Common myeloid progenitor, CD34-positive (primary cell): ENCODE data around the gene TMEM123.

Experiments used
- CTCF ChIA-PET: fragments of 350-600 bp; sonication (Branson Sonifier 250); formaldehyde crosslinking; loops from one replicate; lab custom pipeline; 2021; ENCODE audit warnings: antibody characterized with exemption; lab: Charles Lee
- POLR2A ChIA-PET: fragments of 350-600 bp; sonication (Branson Sonifier 250); formaldehyde crosslinking; loops from one replicate; lab custom pipeline; 2021; ENCODE audit warnings: antibody characterized with exemption; lab: Charles Lee
- DNase-seq, 3 donors: peaks; one replicate each; pipeline versions ENCODE4 v3.0.0 to v3.0.0-alpha.2; 2013
- H3K27ac ChIP-seq, 2 experiments: 1 replicate in 1 of 2; 2 replicates in 1 of 2; pipeline ENCODE4 v1.7.0; 2013; ENCODE audit warnings: inconsistent platforms in 2 of 2, low read length in 2 of 2, mild to moderate bottlenecking in 2 of 2, low read depth in 1 of 2, moderate library complexity in 1 of 2; ENCODE audit not compliant: severe bottlenecking in 2 of 2, insufficient read depth in 1 of 2, poor library complexity in 1 of 2
- H3K27me3 ChIP-seq, 5 experiments: replicated peaks in 2 of 5; 1 replicate in 3 of 5; 2 replicates in 2 of 5; pipeline versions ENCODE4 v1.6.1 to v1.7.0; 2013; ENCODE audit warnings: low read length in 4 of 5, mild to moderate bottlenecking in 2 of 5, moderate library complexity in 2 of 5, inconsistent platforms in 1 of 5; ENCODE audit not compliant: insufficient read depth in 5 of 5, control insufficient read depth in 4 of 5
- H3K36me3 ChIP-seq, 4 experiments: 1 replicate in 2 of 4; 2 replicates in 2 of 4; pipeline versions ENCODE4 v1.6.1 to v1.7.0; 2013; ENCODE audit warnings: low read length in 3 of 4, control low read depth in 1 of 4, mild to moderate bottlenecking in 1 of 4; ENCODE audit not compliant: control insufficient read depth in 4 of 4, insufficient read depth in 4 of 4
- H3K4me1 ChIP-seq, 4 experiments: 1 replicate in 3 of 4; 2 replicates in 1 of 4; pipeline versions ENCODE4 v1.6.1 to v1.7.1; 2013; ENCODE audit warnings: low read length in 3 of 4, mild to moderate bottlenecking in 3 of 4, control low read depth in 1 of 4, inconsistent platforms in 1 of 4, moderate library complexity in 1 of 4; ENCODE audit not compliant: control insufficient read depth in 4 of 4, insufficient read depth in 4 of 4; ENCODE audit errors: control extremely low read depth in 1 of 4
- H3K4me3 ChIP-seq, 7 experiments: 1 replicate in 4 of 7; 2 replicates in 3 of 7; pipeline versions ENCODE4 v1.5.1 to v1.7.0; 2013; ENCODE audit warnings: mild to moderate bottlenecking in 7 of 7, low read length in 6 of 7, moderate library complexity in 6 of 7, inconsistent platforms in 2 of 7, low read depth in 2 of 7, control low read depth in 1 of 7; ENCODE audit not compliant: insufficient read depth in 4 of 7, control insufficient read depth in 1 of 7; ENCODE audit errors: extremely low read depth in 1 of 7
- H3K9me3 ChIP-seq, 5 experiments: 1 replicate in 4 of 5; 2 replicates in 1 of 5; pipeline versions ENCODE4 v1.6.1 to v1.7.1; 2013; ENCODE audit warnings: low read length in 4 of 5, mild to moderate bottlenecking in 2 of 5, inconsistent platforms in 1 of 5, low read depth in 1 of 5, moderate library complexity in 1 of 5; ENCODE audit not compliant: control insufficient read depth in 4 of 5, insufficient read depth in 2 of 5; ENCODE audit errors: control extremely low read depth in 1 of 5
- WGBS: methylation state at CpG from one replicate; pipeline ENCODE4 v1.1.5; 2013; ENCODE audit not compliant: insufficient coverage; 5-methylcytosine and 5-hydroxymethylcytosine counted together

The TMEM123 gene

GRCh38 chr11:102346748-102347461, 105.7 kb downstream of the TMEM123 start, which contains the start of gene BIRC2:
BIRC2 (plus strand) TSS chr11:102347214; CDS start chr11:102349855, 2,641 bp downstream.
- under 1% methylated on average over 75 of the region's 77 CpGs for WGBS
- CTCF ChIA-PET, result interaction anchor here (1.0 to 3.6 kb wide), 3 partner anchors 22 to 52 kb away, joined by 4 to 14 read pairs (median 9); no protein-coding TSS in a partner anchor
- H3K27ac ChIP-seq, result peak within 1 kb of the TSS; percentile 95 to 98

DNA sequence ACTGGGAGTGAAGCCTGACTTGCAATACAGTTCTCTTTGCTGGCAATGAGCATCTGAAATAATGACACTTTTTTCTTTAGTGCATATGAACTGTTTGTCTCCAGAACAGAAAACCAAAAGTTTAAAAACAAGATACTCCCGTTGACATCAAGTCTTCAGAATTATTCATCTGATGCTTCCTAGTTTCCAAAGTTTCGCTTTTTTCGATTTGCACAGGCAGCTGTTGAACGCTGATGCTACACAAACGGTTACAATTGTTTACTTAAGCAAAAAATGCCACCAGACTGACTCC, 106.2 kb downstream of the TMEM123 start:
- Histone ChIP-seq H3K27ac (peak overlapping the region; percentile 95 to 98), H3K27me3 (no peaks in the 10 kb centered on the region), H3K4me3 (peak overlapping the region; percentile 84 to 98 (median 94)), H3K36me3 (peaks cover 2 to 14% (median 7%) of the 10 kb centered on the region in 4 experiments), H3K4me1 (peaks cover 15 to 32% (median 26%) of the 10 kb centered on the region in 4 experiments), H3K9me3 (no peaks in the 10 kb centered on the region)
- ChIA-PET CTCF (interaction anchor here (2.1 kb wide), 1 partner anchor 22 kb away, joined by 9 read pairs; no protein-coding TSS in a partner anchor), POLR2A (interaction anchor here (0.6 to 1.8 kb wide), 4 partner anchors 28 to 58 kb away, joined by 4 to 9 read pairs (median 6); no protein-coding TSS in a partner anchor)
- WGBS, result 0% methylated on average over 5 of the region's 5 CpGs
- no peak for DNase-seq

More at GRCh38 chr11:102346748-102347461, 105.7 kb downstream of the TMEM123 start, which contains the start of gene BIRC2:
- Histone ChIP-seq H3K27me3 (no peaks in the 10 kb centered on the region), H3K4me3 (peak within 1 kb of the TSS; percentile 84 to 98 (median 94)), H3K4me1 (peaks cover 10 to 27% (median 25%) of the 10 kb centered on the region in 4 experiments), H3K9me3 (no peaks in the 10 kb centered on the region), H3K36me3 (peaks cover 2 to 14% (median 7%) of the 10 kb centered on the region in 4 experiments)
- POLR2A ChIA-PET, result interaction anchor here (0.6 to 1.8 kb wide), 5 partner anchors 22 to 59 kb away, joined by 3 to 9 read pairs (median 4); no protein-coding TSS in a partner anchor
- DNase-seq, result peak; percentile 95 to 98 (median 97)
